RCC 7860 (cell line): Measurements from ENCODE around the gene NCOR2.

Experiments
- DNase-seq: peaks from one replicate; pipeline ENCODE4 v3.0.0-alpha.2; 2015; ENCODE audit warnings: low spot score
- FAIRE-seq: peaks from 2 replicates; lab custom pipeline; 2012; peaks lifted over from hg19 to GRCh38; lab: Jason Lieb, UNC

Gene NCOR2

GRCh38 chr12:124566997-124567672 lies at the start of gene NCOR2:
Gene NCOR2 (minus strand): TSS chr12:124567612. CDS start chr12:124495251, 72,361 bp downstream.
- no peak for FAIRE-seq
- no peak for DNase-seq

- FAIRE-seq (no peak), DNase-seq (no peak)
Measured at GRCh38 chr12:124616394-124617221, 49.2 kb upstream of the NCOR2 start.

- no peak for FAIRE-seq
Measured at GRCh38 chr12:124614512-124615292, 47.3 kb upstream of the NCOR2 start.

GRCh38 chr12:124613151-124613585 lies 45.8 kb upstream of the NCOR2 start:
- FAIRE-seq (no peak), DNase-seq (no peak)

More at GRCh38 chr12:124614512-124615292, 47.3 kb upstream of the NCOR2 start:
- no peak for DNase-seq

GRCh38 chr12:124612410-124612680 lies 44.9 kb upstream of the NCOR2 start:
- FAIRE-seq (no peak), DNase-seq (no peak)

GRCh38 chr12:124611559-124612409 lies 44.4 kb upstream of the NCOR2 start:
- FAIRE-seq (no peak), DNase-seq (no peak)

GRCh38 chr12:124610629-124611558 lies 43.5 kb upstream of the NCOR2 start:
- DNase-seq (no peak), FAIRE-seq (no peak)

- FAIRE-seq (no peak), DNase-seq (no peak)
Measured at GRCh38 chr12:124610021-124610612, 42.7 kb upstream of the NCOR2 start.

- FAIRE-seq, result no peak
- DNase-seq, result peak; percentile 30
Measured at GRCh38 chr12:124609041-124609989, 41.9 kb upstream of the NCOR2 start.

GRCh38 chr12:124608450-124608870 lies 41.0 kb upstream of the NCOR2 start:
- no peak for FAIRE-seq

GRCh38 chr12:124607681-124608425 lies 40.4 kb upstream of the NCOR2 start:
- DNase-seq (no peak), FAIRE-seq (no peak)

More at GRCh38 chr12:124608450-124608870, 41.0 kb upstream of the NCOR2 start:
- DNase-seq, result no peak

- FAIRE-seq (no peak), DNase-seq (no peak)
Measured at GRCh38 chr12:124605883-124606774, 38.7 kb upstream of the NCOR2 start.

GRCh38 chr12:124605150-124605882 lies 37.9 kb upstream of the NCOR2 start:
- DNase-seq (no peak), FAIRE-seq (no peak)

GRCh38 chr12:124604264-124604680 lies 36.9 kb upstream of the NCOR2 start:
- no peak for FAIRE-seq
- no peak for DNase-seq

- DNase-seq, result no peak
- FAIRE-seq, result no peak
Measured at GRCh38 chr12:124603831-124604251, 36.4 kb upstream of the NCOR2 start.
